Nephron (organoid): ENCODE data around the gene TRPT1.

Experiments used
- H3K27ac Mint-ChIP-seq, 3 experiments: 2 replicates each; pipeline ENCODE4 v1.8.0; 2020; ENCODE audit warnings: mixed read lengths in 3 of 3, mild to moderate bottlenecking in 2 of 3, moderate library complexity in 1 of 3
- H3K27me3 Mint-ChIP-seq: 2 replicates; pipeline ENCODE4 v1.8.0; 2021; ENCODE audit warnings: low read depth, mild to moderate bottlenecking, moderate library complexity, mixed read lengths
- H3K36me3 Mint-ChIP-seq: 2 replicates; pipeline ENCODE4 v1.8.0; 2020; ENCODE audit warnings: low read depth, mixed read lengths
- H3K4me1 Mint-ChIP-seq: 2 replicates; pipeline ENCODE4 v1.8.0; 2020; ENCODE audit warnings: mixed read lengths
- H3K4me3 Mint-ChIP-seq, 3 experiments: 2 replicates each; pipeline ENCODE4 v1.8.0; 2020; ENCODE audit warnings: mild to moderate bottlenecking in 3 of 3, mixed read lengths in 3 of 3, moderate library complexity in 2 of 3
- H3K9me3 Mint-ChIP-seq: 2 replicates; pipeline ENCODE4 v1.8.0; 2020; ENCODE audit warnings: mixed read lengths
- CTCF ChIP-seq, 3 experiments: fragments of 200-600 bp; sonication (generic); IDR thresholded peaks; one replicate each; pipeline ENCODE4 v1.5.0; 2021; ENCODE audit warnings: antibody characterized with exemption in 3 of 3; ENCODE audit not compliant: unreplicated experiment in 3 of 3

The TRPT1 gene

GRCh38 chr11:64202992-64203391, 23.0 kb downstream of the TRPT1 start:
- Mint-ChIP-seq H3K9me3 (no peaks in the 10 kb centered on the region), H3K36me3 (peaks cover 45% of the 10 kb centered on the region), H3K27ac (no peak overlapping the region), H3K27me3 (no peaks in the 10 kb centered on the region), H3K4me3 (no peak overlapping the region), H3K4me1 (peaks cover 24% of the 10 kb centered on the region)
- no peak for TF ChIP-seq CTCF (IDR thresholded peaks at IDR 0.05; ENCODE audit: unreplicated experiment in 3 of 3)

- H3K27me3 Mint-ChIP-seq = no peaks in the 10 kb centered on the region
- H3K9me3 Mint-ChIP-seq = no peaks in the 10 kb centered on the region
- peaks cover 19% of the 10 kb centered on the region for H3K4me1 Mint-ChIP-seq
- TF ChIP-seq CTCF (IDR thresholded peaks at IDR 0.05; ENCODE audit: unreplicated experiment in 3 of 3) = no peak
- H3K36me3 Mint-ChIP-seq = peaks cover 57% of the 10 kb centered on the region
- no peak overlapping the region for H3K27ac Mint-ChIP-seq
- no peak overlapping the region for H3K4me3 Mint-ChIP-seq
These were observed 24.4 kb downstream of the TRPT1 start for GRCh38 chr11:64201543-64201942.

- H3K4me3 Mint-ChIP-seq = no peak overlapping the region
- no peak for TF ChIP-seq CTCF (IDR thresholded peaks at IDR 0.05; ENCODE audit: unreplicated experiment in 3 of 3)
- no peaks in the 10 kb centered on the region for H3K9me3 Mint-ChIP-seq
- H3K4me1 Mint-ChIP-seq = peaks cover 4% of the 10 kb centered on the region
- no peak overlapping the region for H3K27ac Mint-ChIP-seq
- H3K27me3 Mint-ChIP-seq = no peaks in the 10 kb centered on the region
- peaks cover 70% of the 10 kb centered on the region for H3K36me3 Mint-ChIP-seq
These were observed 27.5 kb downstream of the TRPT1 start for GRCh38 chr11:64198511-64198910.

GRCh38 chr11:64196626-64197025, 29.4 kb downstream of the TRPT1 start:
- TF ChIP-seq CTCF (IDR thresholded peaks at IDR 0.05; ENCODE audit: unreplicated experiment in 3 of 3) = no peak
- Mint-ChIP-seq H3K4me3 (no peak overlapping the region), H3K4me1 (no peaks in the 10 kb centered on the region), H3K27ac (no peak overlapping the region), H3K9me3 (no peaks in the 10 kb centered on the region), H3K27me3 (no peaks in the 10 kb centered on the region), H3K36me3 (peaks cover 68% of the 10 kb centered on the region)

GRCh38 chr11:64192434-64192833, 33.6 kb downstream of the TRPT1 start:
- Mint-ChIP-seq H3K27ac (no peak overlapping the region), H3K27me3 (no peaks in the 10 kb centered on the region), H3K4me3 (no peak overlapping the region), H3K4me1 (peaks cover 5% of the 10 kb centered on the region), H3K9me3 (no peaks in the 10 kb centered on the region), H3K36me3 (peaks cover 57% of the 10 kb centered on the region)
- TF ChIP-seq CTCF (IDR thresholded peaks at IDR 0.05; ENCODE audit: unreplicated experiment in 3 of 3) = no peak

GRCh38 chr11:64186492-64187165, 39.4 kb downstream of the TRPT1 start:
- H3K9me3 Mint-ChIP-seq = no peaks in the 10 kb centered on the region
- TF ChIP-seq CTCF (IDR thresholded peaks at IDR 0.05; ENCODE audit: unreplicated experiment in 3 of 3) = no peak

More at GRCh38 chr11:64186492-64187165, 39.4 kb downstream of the TRPT1 start:
- peaks cover 26% of the 10 kb centered on the region for H3K4me1 Mint-ChIP-seq
- H3K4me3 Mint-ChIP-seq = no peak overlapping the region
- peaks cover 9% of the 10 kb centered on the region for H3K36me3 Mint-ChIP-seq
- H3K27ac Mint-ChIP-seq = peak overlapping the region in 1 of 3 experiments; percentile 72
- H3K27me3 Mint-ChIP-seq = peaks cover 2% of the 10 kb centered on the region
